DND-41 (cell line): ENCODE results near the gene TBL1XR1.

Experiments used
- EZH2 ChIP-seq: IDR thresholded peaks from 3 replicates; pipeline ENCODE4 v1.6.1; 2012; ENCODE audit warnings: borderline replicate concordance, low read depth, mild to moderate bottlenecking, moderate library complexity, low read length, inconsistent platforms; ENCODE audit not compliant: severe bottlenecking
- TF ChIP-seq, protein P1 (sequence below): IDR thresholded peaks from 2 replicates; pipeline ENCODE4 v1.5.1; 2012; ENCODE audit warnings: borderline replicate concordance, low read length, moderate library complexity, mild to moderate bottlenecking; ENCODE audit not compliant: poor library complexity, severe bottlenecking; ENCODE audit errors: extremely low read depth

DNA sequence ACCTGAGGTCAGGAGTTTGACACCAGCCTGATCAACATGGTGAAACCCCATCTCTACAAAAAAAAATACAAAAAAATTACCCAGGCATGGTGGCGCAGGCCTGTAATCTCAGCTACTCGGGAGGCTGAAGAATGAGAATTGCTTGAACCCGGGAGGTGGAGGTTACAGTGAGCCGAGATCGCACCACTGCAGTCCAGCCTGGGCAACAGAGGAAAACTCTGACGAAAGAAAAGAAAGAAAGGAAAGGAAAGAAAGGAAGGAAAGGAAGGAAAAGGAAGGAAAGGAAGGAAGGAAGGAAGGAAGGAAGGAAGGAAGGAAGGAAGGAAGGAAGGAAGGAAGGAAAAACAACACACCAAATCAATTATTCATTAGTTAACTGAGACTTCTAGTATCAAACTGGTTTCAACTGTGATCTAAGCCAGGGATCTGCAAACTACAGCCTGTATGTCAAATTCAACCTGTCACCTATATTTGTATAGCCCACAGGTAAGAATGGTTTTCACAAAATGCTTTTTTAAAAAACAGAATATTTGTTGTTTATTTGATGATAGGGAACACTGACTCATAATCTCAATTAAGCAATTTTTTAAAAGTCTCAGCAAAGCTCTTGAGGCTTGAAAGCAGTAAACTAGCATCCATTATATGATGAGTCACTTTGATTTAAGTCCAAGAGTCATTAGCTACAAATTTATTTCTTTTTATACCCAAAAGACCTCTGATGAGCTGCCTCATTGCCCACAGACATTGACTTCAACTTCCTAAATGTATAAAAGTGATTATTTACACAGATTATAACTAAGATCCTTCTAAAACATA lies 127.6 kb downstream of the TBL1XR1 start:
- TF ChIP-seq, protein P1, sequence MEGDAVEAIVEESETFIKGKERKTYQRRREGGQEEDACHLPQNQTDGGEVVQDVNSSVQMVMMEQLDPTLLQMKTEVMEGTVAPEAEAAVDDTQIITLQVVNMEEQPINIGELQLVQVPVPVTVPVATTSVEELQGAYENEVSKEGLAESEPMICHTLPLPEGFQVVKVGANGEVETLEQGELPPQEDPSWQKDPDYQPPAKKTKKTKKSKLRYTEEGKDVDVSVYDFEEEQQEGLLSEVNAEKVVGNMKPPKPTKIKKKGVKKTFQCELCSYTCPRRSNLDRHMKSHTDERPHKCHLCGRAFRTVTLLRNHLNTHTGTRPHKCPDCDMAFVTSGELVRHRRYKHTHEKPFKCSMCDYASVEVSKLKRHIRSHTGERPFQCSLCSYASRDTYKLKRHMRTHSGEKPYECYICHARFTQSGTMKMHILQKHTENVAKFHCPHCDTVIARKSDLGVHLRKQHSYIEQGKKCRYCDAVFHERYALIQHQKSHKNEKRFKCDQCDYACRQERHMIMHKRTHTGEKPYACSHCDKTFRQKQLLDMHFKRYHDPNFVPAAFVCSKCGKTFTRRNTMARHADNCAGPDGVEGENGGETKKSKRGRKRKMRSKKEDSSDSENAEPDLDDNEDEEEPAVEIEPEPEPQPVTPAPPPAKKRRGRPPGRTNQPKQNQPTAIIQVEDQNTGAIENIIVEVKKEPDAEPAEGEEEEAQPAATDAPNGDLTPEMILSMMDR, result no peak
- TF ChIP-seq EZH2, result no peak
